Ovary (tissue), 9 donors: Measurements from ENCODE around the gene GABBR1. TPM values are rescaled to one million over a fixed set of nuclear protein-coding genes. Genes with fewer than 3 reads are reported as not detected.

Source experiments
- DNase-seq, 5 donors: peaks; one replicate each; pipeline ENCODE4 v3.0.0-alpha.2; 2019 to 2020
- H3K27ac ChIP-seq, 2 donors: fragments of 200-600 bp; one replicate each; pipeline versions ENCODE4 v1.5.1 to v1.8.0; 2019 to 2022
- H3K27me3 ChIP-seq: fragments of 200-600 bp; one replicate; pipeline ENCODE4 v1.8.0; 2022
- H3K36me3 ChIP-seq: fragments of 200-600 bp; sonication (generic); one replicate; pipeline ENCODE4 v1.5.1; 2019
- H3K4me1 ChIP-seq: one replicate; pipeline ENCODE4 v1.8.1; 2013; ENCODE audit warnings: mild to moderate bottlenecking, moderate library complexity; ENCODE audit not compliant: insufficient read depth
- H3K4me3 ChIP-seq: fragments of 200-600 bp; sonication (generic); one replicate; pipeline ENCODE4 v1.5.1; 2017
- H3K9me3 ChIP-seq, 2 donors: fragments of 200-600 bp in 1 of 2; sonication (generic) in 1 of 2; one replicate each; pipeline versions ENCODE4 v1.5.1 to v1.8.1; 2013 to 2019; ENCODE audit warnings: mild to moderate bottlenecking in 1 of 2, moderate library complexity in 1 of 2
- CTCF ChIP-seq, 3 donors: fragments of 450-650 bp in 2 of 3; fragments of 200-600 bp in 1 of 3; IDR thresholded peaks; one replicate each; pipeline versions ENCODE4 v1.5.1 to v1.8.0; 2016 to 2022; ENCODE audit warnings: antibody characterized with exemption in 3 of 3, mild to moderate bottlenecking in 1 of 3
- EP300 ChIP-seq: sonication (generic); formaldehyde crosslinking; IDR thresholded peaks from one replicate; pipeline ENCODE4 v1.6.1; 2017; ENCODE audit warnings: antibody characterized with exemption
- POLR2A ChIP-seq: fragments of 450-650 bp; IDR thresholded peaks from one replicate; pipeline ENCODE4 v1.6.1; 2017; ENCODE audit warnings: antibody characterized with exemption, mild to moderate bottlenecking, moderate library complexity
- WGBS, 3 donors: extraction: QIAGEN DNeasy Blood & Tissue Kit in 1 of 3; methylation state at CpG; one replicate each; pipeline versions ENCODE4 v1.1.5 to v1.1.7; 2013 to 2017; 5-methylcytosine and 5-hydroxymethylcytosine counted together
- intact Hi-C, 4 donors: fragments of 100-400 bp; cut with DNase I; formaldehyde crosslinking; loops; one replicate each; pipeline versions ENCODE4 v1.11.0 to v1.15.1; 2022 to 2023
- polyA plus RNA-seq, 2 donors: library from polyadenylated mRNA; stranded (reverse); fragments of 200-250 nt in 1 of 2; fragments of 350-450 nt in 1 of 2; fragmentation: Illumina TruSeq in 1 of 2; extraction: RNeasy Lipid Tissue Mini Kit (QIAGEN cat#74804) in 1 of 2; gene quantifications; one replicate each; pipeline ENCODE4 v1.2.3, GENCODE V29; 2013 to 2014
- total RNA-seq, 7 donors: library from RNA; depleted of rRNA in 2 of 7; stranded (reverse); fragments of >200 nt in 2 of 7; fragmentation: NEBNext Ultra II Directional in 3 of 7; extraction: Animal tissue kit (Norgen Biotek cat#: 25700) in 3 of 7; gene quantifications; one replicate each; pipeline versions ENCODE4 v1.1.0 to v1.2.4, GENCODE V29; 2016 to 2023
- donor health status: DM: no; HTN: no; CAD: no; lungs with moderate emphysema.
- donor health status: DM: no; HTN: no; CAD: no.
- donor health status: Bipolar disorder and iron deficiency.
- donor health status: DM: yes; HTN: yes; CAD: no.
- donor health status: DM: no; HTN: no; CAD: no.
- donor health status: DM: yes; HTN: yes; CAD: no.

The GABBR1 gene
- total and polyA plus RNA-seq, 9 donors, result 23.0 to 80.0 (median 48.5) TPM

GRCh38 chr6:29611426-29611825 is 21.6 kb downstream of the GABBR1 start:
- H3K9me3 ChIP-seq, result no peaks in the 10 kb centered on the region
- intact Hi-C loops, result no loop called here
- no peaks in the 10 kb centered on the region for H3K4me1 ChIP-seq
- H3K4me3 ChIP-seq, result no peak overlapping the region
- no peaks in the 10 kb centered on the region for H3K36me3 ChIP-seq
- TF ChIP-seq POLR2A, result no peak
- no peak for TF ChIP-seq CTCF (IDR thresholded peaks at IDR 0.05)
- TF ChIP-seq EP300, result no peak
- no peak for DNase-seq
- H3K27ac ChIP-seq, result no peak overlapping the region
- H3K27me3 ChIP-seq, result no peaks in the 10 kb centered on the region
- WGBS, 3 donors, result 78 to 80% (median 80%) methylated on average over 4 of the region's 4 CpGs

GRCh38 chr6:29610540-29610939 is 22.4 kb downstream of the GABBR1 start:
- Histone ChIP-seq H3K4me1 (no peaks in the 10 kb centered on the region), H3K27ac (no peak overlapping the region), H3K9me3 (no peaks in the 10 kb centered on the region), H3K36me3 (no peaks in the 10 kb centered on the region), H3K4me3 (no peak overlapping the region), H3K27me3 (no peaks in the 10 kb centered on the region)
- no peak for DNase-seq
- TF ChIP-seq CTCF (IDR thresholded peaks at IDR 0.05) (no peak), POLR2A (no peak)
- intact Hi-C loops, result no loop called here
- WGBS, 3 donors, result 89 to 95% (median 93%) methylated on average over 4 of the region's 4 CpGs

GRCh38 chr6:29608131-29608530 is 24.9 kb downstream of the GABBR1 start:
- DNase-seq, result no peak
- intact Hi-C loops, result no loop called here
- TF ChIP-seq POLR2A (no peak), CTCF (IDR thresholded peaks at IDR 0.05) (no peak), EP300 (no peak)
- Histone ChIP-seq H3K36me3 (no peaks in the 10 kb centered on the region), H3K9me3 (no peaks in the 10 kb centered on the region), H3K4me1 (no peaks in the 10 kb centered on the region), H3K27ac (no peak overlapping the region), H3K27me3 (no peaks in the 10 kb centered on the region), H3K4me3 (no peak overlapping the region)

- H3K9me3 ChIP-seq, result no peaks in the 10 kb centered on the region
- TF ChIP-seq CTCF (IDR thresholded peaks at IDR 0.05) (no peak), POLR2A (no peak), EP300 (no peak)
- no peak overlapping the region for H3K27ac ChIP-seq
- no peak overlapping the region for H3K4me3 ChIP-seq
- no peaks in the 10 kb centered on the region for H3K36me3 ChIP-seq
- intact Hi-C loops, result no loop called here
- WGBS, 3 donors, result 84 to 86% (median 85%) methylated on average over 2 of the region's 2 CpGs
- no peaks in the 10 kb centered on the region for H3K27me3 ChIP-seq
- H3K4me1 ChIP-seq, result no peaks in the 10 kb centered on the region
- DNase-seq, result no peak
These were observed 29.1 kb downstream of the GABBR1 start for GRCh38 chr6:29603930-29604329.

GRCh38 chr6:29603456-29603855 is 29.5 kb downstream of the GABBR1 start:
- Histone ChIP-seq H3K27me3 (no peaks in the 10 kb centered on the region), H3K9me3 (no peaks in the 10 kb centered on the region), H3K4me3 (no peak overlapping the region), H3K27ac (no peak overlapping the region), H3K4me1 (no peaks in the 10 kb centered on the region), H3K36me3 (no peaks in the 10 kb centered on the region)
- DNase-seq, result no peak
- 84 to 89% (median 88%) methylated on average over 11 of the region's 11 CpGs for whole genome bisulfite sequencing, 3 donors
- TF ChIP-seq CTCF (IDR thresholded peaks at IDR 0.05) (no peak), POLR2A (no peak), EP300 (no peak)
- intact Hi-C loops, result no loop called here
